Heart left ventricle (tissue), 13 donors: ENCODE data around the gene MEIS2.

Experiments
- POLR2A ChIP-seq, 2 donors: fragments of 450-650 bp; IDR thresholded peaks; one replicate each; pipeline ENCODE4 v1.6.1; 2017; ENCODE audit warnings: antibody characterized with exemption in 2 of 2, mild to moderate bottlenecking in 2 of 2, moderate library complexity in 2 of 2
- TF ChIP-seq, protein P1 (sequence below), 12 donors: fragments of 200-600 bp; sonication (generic) in 4 of 12; IDR thresholded peaks; one replicate each; pipeline versions ENCODE4 v1.5.0 to v1.8.0; 2018 to 2022; ENCODE audit warnings: antibody characterized with exemption in 12 of 12, mild to moderate bottlenecking in 5 of 12
- donor health status: ischemic (EF 13 %, LVEDD 7.1; RV severe dilation, severe dysfunction).
- donor health status: DM: no; HTN: yes; CAD: no.
- donor health status: DM: no; HTN: no; CAD: no.
- donor health status: ischemic (EF 25% LVEDD 6.9; RV normal size, moderate dysfunction).
- donor health status: ischemic (EF 25% LVEDD 5.7; RV mildly dilated, moderate dysfunction).
- donor health status: ischemic (EF 35%, LVEDD 5.7; RV mildly dilated, moderate dysfunction).
- donor health status: nonischemic (EF 11% LVEDD 7.7; RV severe dilation, severe dysfunction).
- donor health status: DM: yes; HTN: yes; CAD: no.
- donor health status: PGD.
- donor health status: ischemic (EF 29% LVEDD 5.4; RV normal size, mild dysfunction).
- donor health status: nonischemic (EF 23%, LVEDD 6.1; RV moderate dilation, normal function).

DNA sequence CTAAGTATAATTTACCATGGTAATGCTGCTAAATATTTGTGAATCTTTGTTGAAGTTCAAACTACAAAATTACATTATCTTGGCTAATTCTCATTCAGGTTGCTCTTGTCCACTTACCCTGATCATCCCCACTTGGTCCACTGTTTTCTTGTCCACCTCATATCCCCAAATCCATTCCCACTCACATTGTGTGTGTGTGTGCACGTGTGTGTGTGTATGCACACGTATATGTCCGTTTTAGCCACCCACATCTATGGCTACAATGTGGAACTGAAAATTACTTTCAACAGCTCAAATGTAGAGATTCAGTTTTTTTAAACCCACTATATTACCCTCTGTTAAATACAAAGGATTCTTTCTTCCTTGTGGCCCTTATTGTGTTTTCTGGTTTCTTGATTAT, 15.2 kb upstream of the MEIS2 start:
- TF ChIP-seq, protein P1, sequence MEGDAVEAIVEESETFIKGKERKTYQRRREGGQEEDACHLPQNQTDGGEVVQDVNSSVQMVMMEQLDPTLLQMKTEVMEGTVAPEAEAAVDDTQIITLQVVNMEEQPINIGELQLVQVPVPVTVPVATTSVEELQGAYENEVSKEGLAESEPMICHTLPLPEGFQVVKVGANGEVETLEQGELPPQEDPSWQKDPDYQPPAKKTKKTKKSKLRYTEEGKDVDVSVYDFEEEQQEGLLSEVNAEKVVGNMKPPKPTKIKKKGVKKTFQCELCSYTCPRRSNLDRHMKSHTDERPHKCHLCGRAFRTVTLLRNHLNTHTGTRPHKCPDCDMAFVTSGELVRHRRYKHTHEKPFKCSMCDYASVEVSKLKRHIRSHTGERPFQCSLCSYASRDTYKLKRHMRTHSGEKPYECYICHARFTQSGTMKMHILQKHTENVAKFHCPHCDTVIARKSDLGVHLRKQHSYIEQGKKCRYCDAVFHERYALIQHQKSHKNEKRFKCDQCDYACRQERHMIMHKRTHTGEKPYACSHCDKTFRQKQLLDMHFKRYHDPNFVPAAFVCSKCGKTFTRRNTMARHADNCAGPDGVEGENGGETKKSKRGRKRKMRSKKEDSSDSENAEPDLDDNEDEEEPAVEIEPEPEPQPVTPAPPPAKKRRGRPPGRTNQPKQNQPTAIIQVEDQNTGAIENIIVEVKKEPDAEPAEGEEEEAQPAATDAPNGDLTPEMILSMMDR (IDR thresholded peaks at IDR 0.05), result no peak
- no peak for TF ChIP-seq POLR2A (IDR thresholded peaks at IDR 0.05)
